Measurements from ENCODE around the gene ZKSCAN4. TPM values are rescaled to one million over a fixed set of nuclear protein-coding genes. Genes with fewer than 3 reads are reported as not detected.

Gene ZKSCAN4
- not detected for polyA plus RNA-seq (2012; ENCODE audit: insufficient read depth, insufficient read length)

DNA sequence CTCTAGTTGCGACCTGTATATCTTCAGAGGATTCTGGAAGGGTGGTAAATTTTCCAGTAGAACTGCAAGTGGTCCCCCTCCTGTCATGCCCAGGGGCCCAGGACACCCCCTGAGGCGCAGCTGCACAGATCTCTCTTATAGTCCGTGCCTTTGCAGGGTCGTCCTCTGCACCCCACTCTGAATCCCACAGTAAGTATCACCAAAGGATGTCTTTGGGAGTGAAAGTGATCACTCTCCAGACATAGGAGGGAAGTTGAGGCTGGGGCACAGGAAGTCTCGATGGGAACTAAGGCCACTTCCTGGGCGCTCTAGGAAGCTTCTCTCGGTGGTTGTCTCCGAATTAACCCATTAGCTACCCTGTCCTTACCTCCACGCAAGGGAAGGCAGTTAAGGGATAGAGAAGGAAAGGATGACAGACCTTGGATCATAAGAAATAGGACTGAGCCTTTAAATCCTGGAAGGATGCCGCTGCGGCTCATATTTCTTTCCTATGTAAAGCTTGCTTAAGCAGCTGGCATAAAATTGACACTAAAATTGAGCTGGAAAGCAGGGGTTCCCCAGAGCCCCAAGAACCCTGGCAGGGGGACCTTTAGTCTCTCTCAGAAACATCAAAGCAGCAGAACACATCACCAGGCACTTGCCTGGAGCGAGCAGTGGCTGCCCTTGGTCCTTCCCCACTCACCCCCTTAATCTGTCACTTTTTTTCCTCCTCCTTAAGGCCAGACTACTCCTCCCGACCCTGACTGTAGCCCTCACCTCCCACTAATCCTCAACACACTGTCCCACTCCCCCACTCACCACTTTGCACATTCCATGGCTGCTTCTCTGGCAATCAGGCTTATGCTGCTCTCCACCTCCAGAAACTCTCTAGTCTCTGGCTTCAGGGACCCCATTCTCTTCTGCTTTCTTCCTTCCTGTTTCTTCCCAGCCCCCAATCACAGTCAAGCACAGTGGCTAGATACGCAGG, at the start of gene ZKSCAN4:
TSS of gene ZKSCAN4 (minus strand) at position 261 of the 967 bp plus-strand sequence. CDS start 289 bp downstream, outside the sequence.
- DNase-seq (ENCODE audit: low read depth, low spot score) = peak; percentile 91
- peak within 1 kb of the TSS; percentile 88 for H3K4me3 ChIP-seq (ENCODE audit: low read length)

DNA sequence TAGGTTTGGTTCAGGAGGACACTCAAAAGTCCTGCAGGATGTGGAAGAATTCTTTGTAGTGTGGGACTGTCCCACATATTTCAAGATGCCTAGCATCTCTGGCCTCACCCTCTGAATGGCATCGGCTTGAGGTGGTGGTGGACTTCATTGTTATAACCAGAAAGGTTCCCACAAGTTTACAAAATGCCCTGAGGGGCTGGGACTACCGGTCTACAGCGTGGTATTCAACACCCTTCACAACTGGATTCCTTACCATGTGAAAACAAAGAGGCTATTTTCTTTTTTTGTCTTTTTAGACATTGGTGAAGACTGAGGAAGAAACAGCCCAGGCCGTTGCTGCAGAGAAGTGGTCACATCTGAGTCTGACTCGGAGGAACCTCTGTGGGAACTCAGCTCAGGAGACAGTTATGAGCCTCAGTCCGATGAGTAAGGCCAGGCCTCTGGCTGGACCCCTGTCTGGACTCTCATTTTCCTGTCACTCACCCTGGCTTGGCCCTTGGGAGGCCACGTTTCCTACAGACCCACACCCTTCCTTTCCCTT, 44.5 kb upstream of the ZKSCAN4 start:
- H3K4me3 ChIP-seq (ENCODE audit: low read length) = no peak overlapping the region

DNA sequence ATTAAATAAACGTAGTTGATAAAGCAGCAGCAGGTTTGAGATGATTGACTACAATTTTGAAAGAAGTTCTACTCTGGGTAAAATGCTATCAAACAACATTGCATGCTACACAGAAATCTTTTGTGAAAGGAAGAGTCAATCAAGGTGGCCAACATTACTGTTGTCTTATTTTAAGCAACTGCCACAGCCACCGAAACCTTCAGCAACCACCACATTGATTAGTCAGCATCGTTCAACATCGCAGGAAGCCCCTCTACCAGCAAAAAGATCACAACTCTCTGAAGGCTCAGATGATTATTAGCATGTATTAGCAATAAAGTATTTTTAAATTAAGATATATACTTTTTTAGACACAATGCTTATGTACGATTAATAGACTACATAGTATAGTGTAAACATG, 43.3 kb upstream of the ZKSCAN4 start:
- no peak overlapping the region for H3K4me3 ChIP-seq (ENCODE audit: low read length)
- no peak for DNase-seq (ENCODE audit: low read depth, low spot score)

More for the DNA sequence above, 44.5 kb upstream of the ZKSCAN4 start:
- DNase-seq (ENCODE audit: low read depth, low spot score) = no peak

DNA sequence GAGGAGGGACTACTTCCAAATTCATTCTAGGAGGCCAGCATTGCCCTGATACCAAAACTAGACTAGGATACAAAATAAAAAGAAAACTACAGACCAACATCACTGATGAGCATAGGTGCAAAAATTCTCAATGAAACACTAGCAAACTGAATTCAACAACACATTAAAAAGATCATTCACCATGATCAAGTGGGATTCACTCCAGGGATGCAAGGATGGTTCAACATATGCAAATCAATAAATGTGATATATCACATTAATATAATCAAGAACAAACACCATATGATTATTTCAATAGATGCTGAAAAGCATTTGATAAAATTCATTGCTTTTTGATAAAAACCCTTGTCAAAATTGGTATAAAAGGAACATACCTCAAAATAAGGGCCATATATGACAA, 39.5 kb upstream of the ZKSCAN4 start:
- no peak overlapping the region for H3K4me3 ChIP-seq (ENCODE audit: low read length)
- DNase-seq (ENCODE audit: low read depth, low spot score) = no peak

DNA sequence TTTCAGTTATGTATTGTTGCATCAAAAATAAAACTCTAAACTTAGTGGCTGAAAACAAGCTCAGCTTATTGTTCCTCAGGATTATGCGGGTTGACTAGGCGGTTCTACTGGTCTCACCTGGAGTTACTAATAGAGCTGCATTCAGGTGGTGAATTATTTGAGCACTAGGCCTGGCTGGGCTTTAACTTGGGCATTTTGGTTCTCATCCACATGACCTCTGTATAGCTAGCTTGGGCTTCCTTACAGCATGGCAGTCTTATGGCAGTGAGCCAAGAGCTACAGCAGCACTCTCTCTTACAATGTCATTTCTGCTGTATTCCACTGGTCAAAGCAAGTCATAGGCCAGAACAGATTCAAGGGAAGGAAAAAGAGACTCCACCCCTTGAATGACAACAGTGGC, 30.9 kb upstream of the ZKSCAN4 start:
- no peak overlapping the region for H3K4me3 ChIP-seq (ENCODE audit: low read length)
- no peak for DNase-seq (ENCODE audit: low read depth, low spot score)

DNA sequence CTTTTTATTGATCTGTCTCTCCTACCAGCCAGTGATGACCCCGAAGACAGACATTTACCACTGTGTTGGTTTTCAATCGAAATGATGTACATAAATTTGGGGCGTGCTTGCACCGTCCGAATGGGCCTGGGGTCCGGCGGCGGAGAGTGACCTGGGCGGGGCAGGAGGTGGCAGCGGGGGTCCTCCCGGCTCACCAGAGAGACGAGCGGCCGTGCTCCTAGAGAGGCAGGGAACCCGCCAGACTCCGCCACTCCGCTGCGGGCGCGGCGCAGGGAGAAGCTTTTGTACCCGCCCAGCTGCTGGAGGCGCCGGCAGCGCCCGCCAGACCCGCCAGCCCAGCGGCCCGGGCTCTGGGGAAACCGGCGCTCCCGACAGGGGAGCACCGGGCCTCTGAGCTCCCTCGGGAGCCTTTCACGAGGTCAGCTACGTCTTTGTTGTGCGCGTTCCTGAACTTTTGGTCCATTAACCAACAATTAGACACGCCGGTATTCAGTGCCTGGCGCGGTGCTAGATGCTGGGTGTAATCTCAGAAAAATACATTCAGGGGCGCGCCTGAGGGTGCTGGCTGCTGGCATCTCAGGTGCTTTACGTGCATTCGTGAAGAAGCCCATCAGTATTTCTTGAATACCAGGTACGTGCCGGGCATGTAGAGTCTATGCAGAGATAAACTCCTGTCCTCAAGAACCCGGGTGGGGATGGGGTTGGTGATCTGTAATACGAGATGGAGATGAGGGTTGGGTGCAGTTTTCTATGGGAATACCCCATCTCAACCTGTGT, 29.4 kb upstream of the ZKSCAN4 start, which contains the start of gene PGBD1:
TSS of gene PGBD1 (plus strand) at position 285 of the 777 bp plus-strand sequence. CDS start 2,242 bp downstream, outside the sequence.
- H3K4me3 ChIP-seq (ENCODE audit: low read length) = peak within 1 kb of the TSS; percentile 70
- DNase-seq (ENCODE audit: low read depth, low spot score) = peak; percentile 59

DNA sequence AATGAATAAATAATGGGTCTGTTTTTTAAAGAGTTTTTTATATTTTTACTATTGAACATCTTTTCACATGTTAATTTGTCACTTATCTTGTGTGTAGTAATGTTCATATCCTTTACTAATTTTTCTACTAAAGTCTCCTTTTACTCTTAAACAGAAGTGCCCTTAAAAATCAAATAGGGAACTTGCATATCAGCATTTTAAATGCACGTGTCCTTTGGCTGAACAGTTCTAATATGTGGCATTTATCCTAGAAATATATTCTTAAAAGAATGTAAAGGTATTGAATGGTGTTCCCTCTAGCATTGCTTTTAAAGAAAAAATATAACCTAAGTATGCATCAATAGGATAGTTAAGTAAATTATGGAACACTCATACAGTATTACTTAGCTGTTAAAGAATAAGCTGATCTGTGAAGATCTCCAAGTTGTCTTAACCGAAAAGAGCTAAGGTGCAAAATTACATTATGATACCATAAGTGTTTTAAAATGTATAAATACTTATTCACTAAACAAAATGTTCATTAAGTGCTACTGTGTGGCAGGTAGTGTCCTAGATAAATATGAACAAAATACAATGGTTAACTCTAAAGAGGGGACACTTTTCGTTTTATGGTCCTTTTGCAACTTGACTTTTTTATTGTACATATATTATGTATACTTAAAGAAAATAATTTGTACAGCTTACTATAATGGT, 28.7 kb upstream of the ZKSCAN4 start:
- peak overlapping the region; percentile 70 for H3K4me3 ChIP-seq (ENCODE audit: low read length)
- DNase-seq (ENCODE audit: low read depth, low spot score) = no peak

DNA sequence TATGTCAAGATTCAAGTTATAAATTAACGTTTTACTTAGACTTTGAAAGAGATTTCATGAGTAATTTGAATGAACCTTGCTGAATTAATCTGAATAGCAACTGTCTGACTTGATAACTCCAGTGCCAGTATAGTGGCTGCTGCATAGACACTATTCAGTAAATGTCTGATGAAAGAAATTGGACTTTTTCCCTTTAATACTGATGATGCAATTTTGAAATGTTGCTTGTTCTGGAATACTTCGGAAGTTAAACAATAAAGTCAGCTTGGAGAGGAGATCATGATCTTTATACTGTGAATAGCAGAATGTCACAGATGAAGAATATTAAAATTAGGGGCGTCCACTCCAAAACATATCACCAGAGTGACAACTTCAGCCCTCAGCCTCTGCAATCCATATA, 25.7 kb upstream of the ZKSCAN4 start:
- no peak for DNase-seq (ENCODE audit: low read depth, low spot score)
- no peak overlapping the region for H3K4me3 ChIP-seq (ENCODE audit: low read length)

DNA sequence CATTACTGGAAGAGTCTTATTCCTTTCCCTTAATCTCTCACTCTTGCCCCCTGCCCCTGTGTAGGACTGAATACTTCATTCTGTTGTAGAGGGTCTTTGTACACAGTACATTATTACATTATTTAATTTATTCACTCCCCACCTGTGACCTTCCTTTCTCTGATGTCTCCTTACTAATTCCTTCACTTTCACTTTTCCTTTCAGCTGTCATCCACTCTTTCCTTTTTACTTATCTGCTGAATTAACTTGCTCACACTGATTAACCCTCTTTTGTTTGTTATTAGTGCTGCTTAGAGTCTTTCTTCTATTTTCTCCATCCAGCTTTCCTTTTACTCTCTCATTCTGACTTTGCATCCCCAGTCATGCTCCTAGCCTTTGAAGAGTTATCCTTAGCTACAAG, 22.8 kb upstream of the ZKSCAN4 start:
- H3K4me3 ChIP-seq (ENCODE audit: low read length) = no peak overlapping the region
- no peak for DNase-seq (ENCODE audit: low read depth, low spot score)

DNA sequence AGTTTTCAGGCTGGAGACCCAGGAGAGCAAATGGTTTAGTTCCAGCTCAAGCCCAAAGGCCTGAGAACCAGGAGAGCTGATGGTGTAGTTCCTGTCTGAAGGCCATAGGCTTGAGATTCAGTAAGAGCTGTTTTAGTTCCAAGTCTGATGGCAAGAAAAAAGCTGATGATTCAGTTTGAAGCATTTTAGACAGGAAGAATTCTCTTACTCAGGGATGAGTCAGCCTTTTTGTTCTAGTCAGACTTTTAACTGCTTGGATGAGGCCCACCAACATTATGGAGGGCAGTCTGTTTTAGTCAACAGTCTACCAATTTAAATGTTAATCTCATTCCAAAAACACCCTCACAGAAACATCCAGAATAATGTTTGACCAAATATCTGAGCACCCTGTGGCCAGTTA, 17.4 kb upstream of the ZKSCAN4 start:
- no peak for DNase-seq (ENCODE audit: low read depth, low spot score)

DNA sequence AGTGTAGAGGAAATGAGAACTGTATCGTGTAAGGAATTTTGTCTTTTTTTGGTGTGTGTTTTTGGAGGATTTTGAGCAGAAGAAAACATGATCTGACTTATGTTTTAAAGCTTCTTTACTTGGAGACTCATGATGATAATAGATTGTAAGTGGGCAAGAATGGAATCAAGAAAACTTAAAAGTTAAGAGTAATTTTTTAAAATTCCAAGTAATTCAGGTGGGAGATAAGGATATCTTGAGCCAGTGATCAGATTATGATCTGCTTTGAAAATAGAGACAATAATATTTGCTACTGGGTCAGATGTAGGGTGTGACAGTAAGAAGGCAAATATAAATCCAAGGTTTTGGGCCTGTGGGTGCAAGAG, 15.6 kb upstream of the ZKSCAN4 start:
- peak overlapping the region; percentile 71 for H3K4me3 ChIP-seq (ENCODE audit: low read length)
- DNase-seq (ENCODE audit: low read depth, low spot score) = no peak

More for the DNA sequence above, 17.4 kb upstream of the ZKSCAN4 start:
- H3K4me3 ChIP-seq (ENCODE audit: low read length) = no peak overlapping the region

DNA sequence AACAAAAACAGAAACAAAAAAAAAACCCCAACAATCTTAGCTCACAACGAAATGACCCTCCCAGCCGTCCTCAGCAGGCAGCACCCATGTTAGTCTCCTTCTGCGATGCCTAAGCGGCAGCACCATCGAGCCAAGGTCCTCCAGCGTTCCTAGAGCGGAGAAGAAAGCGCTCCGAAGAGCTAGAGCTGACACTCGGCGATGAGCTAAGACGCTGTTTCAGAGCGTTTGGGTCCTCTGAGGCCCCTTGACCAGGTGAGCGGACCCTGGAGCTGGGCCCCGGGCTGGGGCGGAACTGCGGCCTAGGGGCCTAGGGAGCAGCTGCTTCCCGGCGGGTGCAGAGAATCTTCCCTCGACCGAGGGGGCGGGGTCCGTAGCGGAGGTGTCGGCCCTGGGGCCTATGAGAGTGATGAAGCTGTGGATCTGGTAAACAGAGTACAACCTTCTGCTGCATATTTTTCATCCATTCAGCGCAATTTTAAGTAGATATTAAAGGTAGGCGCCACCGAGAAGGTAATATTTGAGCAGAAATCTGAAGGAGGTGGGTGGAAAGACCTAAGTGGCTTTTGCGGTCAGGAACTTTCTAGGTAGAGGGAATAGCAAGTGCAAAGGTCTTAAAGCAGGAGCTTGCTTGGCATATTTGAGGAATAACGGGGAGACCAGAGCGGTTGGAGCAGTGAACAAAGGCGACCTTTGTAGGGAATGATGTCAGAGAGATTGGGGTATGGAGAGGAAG, 15.1 kb upstream of the ZKSCAN4 start, which contains the start of gene ZSCAN26:
TSS of gene ZSCAN26 (plus strand) at position 182 of the 733 bp plus-strand sequence. CDS start 4,777 bp downstream, outside the sequence.
- peak within 1 kb of the TSS; percentile 71 for H3K4me3 ChIP-seq (ENCODE audit: low read length)

DNA sequence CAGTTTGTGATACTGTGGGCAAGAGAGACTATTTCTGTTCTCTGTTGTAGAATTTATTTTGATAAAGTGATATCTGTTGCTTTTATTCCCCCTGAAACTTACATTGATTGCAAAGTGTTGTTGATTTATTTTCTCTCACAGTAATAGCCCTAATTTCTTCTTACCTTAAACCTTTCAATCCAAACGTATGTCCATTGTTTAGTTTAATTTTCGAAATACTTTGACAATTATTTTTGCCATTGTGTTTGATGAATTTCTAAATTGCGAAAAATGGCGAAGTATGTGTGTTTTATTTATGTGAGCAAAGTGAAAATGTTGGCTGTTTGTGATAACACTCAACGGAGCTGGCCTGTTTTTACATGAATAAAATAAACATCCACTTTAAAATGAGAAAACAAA, 14.5 kb upstream of the ZKSCAN4 start:
- DNase-seq (ENCODE audit: low read depth, low spot score) = no peak
- peak overlapping the region; percentile 71 for H3K4me3 ChIP-seq (ENCODE audit: low read length)

More for the DNA sequence above, 15.1 kb upstream of the ZKSCAN4 start, which contains the start of gene ZSCAN26:
- DNase-seq (ENCODE audit: low read depth, low spot score) = peak; percentile 81

DNA sequence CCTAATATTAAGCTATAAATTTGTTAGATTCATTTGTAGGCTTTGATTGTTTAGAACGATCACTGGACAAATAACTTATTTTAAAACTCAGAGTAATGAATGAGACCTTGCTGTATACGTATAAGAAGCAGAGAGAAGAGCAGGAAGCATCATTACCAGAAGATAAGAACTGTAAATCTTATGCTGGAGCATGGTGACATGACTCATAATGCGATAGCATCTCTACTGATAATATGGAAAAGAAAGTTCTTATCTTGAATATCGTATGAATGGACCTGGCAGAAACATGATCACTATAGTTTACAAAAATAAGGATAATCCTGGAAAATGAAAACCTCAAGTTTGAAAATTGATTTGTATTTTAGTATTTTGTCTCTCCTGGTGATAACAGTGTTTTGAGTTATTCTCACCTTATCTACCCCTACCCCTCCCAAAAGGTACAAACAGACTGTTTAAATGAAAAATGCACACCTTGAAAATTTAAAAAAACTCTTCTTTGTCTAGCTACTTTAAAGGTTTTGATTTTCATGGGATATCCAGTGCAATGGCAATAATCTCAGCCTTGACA, 12.8 kb upstream of the ZKSCAN4 start:
- no peak for DNase-seq (ENCODE audit: low read depth, low spot score)
- no peak overlapping the region for H3K4me3 ChIP-seq (ENCODE audit: low read length)

DNA sequence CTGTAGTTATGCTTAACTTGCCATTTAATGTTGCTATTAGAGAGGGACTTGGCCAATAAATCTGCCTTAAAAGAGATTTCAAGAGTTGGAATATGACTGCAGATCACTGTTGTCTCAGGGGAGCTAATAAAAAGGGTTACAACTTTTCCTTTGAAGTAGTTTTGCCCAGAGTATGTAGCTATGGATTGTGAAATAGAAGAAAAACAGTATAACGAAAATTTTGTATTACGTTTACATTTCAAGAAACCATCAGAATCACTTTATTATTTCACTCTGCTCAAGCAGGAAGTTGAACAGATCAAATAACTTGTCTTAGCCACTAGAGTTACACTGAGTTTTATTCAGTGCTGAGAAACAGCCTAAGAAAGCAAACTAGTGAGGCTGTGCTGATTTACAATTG, 11.9 kb upstream of the ZKSCAN4 start:
- no peak for DNase-seq (ENCODE audit: low read depth, low spot score)
- no peak overlapping the region for H3K4me3 ChIP-seq (ENCODE audit: low read length)

DNA sequence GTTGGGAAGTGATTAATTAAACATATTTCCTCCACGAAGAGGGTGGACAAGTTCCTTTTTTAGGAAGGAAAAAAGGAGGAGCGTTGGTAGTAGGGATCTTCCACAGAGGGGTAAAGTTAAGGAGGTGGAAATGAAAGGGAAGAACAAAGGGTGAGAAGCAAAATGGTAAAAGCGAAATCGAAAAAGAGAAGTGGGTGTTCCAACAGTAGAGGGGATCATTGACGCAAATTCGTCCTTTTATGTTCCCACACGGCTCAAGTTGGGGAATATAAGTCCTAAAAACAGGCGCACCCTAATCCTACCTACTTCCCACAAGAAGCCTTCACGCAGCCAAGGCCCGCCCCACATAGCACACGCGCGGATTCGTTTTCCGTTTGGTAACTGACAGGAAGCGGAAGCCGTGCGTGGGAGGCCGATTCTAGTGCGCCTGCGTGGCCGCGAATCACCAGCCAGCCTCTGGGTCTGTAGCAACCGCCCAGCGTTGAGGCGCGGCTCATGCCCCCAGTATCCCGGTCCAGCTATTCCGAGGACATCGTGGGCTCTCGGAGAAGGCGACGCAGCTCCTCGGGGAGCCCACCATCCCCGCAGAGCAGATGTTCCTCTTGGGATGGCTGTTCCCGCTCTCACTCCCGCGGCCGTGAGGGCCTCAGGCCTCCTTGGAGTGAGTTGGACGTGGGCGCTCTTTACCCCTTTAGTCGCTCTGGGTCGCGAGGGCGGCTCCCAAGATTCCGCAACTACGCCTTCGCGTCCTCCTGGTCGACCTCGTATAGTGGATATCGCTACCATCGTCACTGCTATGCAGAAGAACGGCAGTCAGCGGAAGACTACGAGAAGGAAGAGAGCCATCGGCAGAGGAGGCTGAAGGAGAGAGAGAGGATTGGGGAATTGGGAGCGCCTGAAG, 7.1 kb upstream of the ZKSCAN4 start, which contains the start of gene NKAPL:
TSS of gene NKAPL (plus strand) at position 421 of the 901 bp plus-strand sequence. CDS start at position 496, 75 bp downstream.
- no peak for DNase-seq (ENCODE audit: low read depth, low spot score)

DNA sequence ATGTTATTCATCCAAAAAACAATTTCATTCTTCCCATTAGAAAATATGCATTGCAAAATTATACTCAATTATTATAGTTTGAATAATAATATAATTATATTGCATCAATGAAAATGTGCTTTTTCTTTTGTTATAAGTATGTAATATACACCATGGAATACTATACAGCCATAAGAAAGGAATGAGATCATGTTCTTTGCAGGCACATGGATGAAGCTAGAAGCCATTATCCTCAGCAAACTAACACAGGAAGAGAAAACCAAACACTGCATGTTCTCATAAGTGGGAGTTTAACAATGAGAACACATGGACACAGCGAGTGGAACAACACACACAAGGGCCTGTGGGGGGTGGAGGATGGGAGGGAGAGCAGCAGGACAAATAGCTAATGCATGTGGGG, 5.0 kb upstream of the ZKSCAN4 start:
- DNase-seq (ENCODE audit: low read depth, low spot score) = no peak
- no peak overlapping the region for H3K4me3 ChIP-seq (ENCODE audit: low read length)

More for the DNA sequence above, 7.1 kb upstream of the ZKSCAN4 start, which contains the start of gene NKAPL:
- no peak within 1 kb of the TSS for H3K4me3 ChIP-seq (ENCODE audit: low read length)
